NK-92 treated with Interleukin-12 subunit alpha and Interleukin-12 subunit beta, amount 100 ng/mL, for 24 hours (cell line): ENCODE data around the gene EYA3.
A peak's percentile ranks its signal among the peaks of the same experiment; 100 is the strongest.

ENCODE experiments used
- DNase-seq: peaks from one replicate; lab custom pipeline; 2025; lab: John Stamatoyannopoulos, UW

Gene EYA3

GRCh38 chr1:28112388-28113241, 24.2 kb upstream of the EYA3 start:
- peak; percentile 44 for DNase-seq

DNA sequence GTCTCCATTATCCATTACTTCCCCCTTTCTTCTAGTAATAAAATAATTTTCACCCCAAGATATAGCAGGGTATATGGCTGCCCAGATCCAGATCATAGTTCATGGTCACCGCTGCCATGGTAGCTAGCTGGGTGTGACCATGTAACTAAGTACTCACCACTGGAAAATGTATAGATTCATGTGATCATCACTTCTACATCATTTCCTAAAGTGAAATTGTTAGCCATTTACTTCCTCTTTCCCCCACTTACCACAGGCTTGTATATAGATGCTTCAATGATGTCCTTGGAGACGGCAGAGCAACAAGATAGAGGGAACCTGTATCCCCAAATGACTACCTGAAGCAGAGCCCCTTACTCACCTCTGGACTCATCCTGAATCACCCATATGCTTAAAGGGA, 22.7 kb upstream of the EYA3 start:
- DNase-seq = no peak

DNA sequence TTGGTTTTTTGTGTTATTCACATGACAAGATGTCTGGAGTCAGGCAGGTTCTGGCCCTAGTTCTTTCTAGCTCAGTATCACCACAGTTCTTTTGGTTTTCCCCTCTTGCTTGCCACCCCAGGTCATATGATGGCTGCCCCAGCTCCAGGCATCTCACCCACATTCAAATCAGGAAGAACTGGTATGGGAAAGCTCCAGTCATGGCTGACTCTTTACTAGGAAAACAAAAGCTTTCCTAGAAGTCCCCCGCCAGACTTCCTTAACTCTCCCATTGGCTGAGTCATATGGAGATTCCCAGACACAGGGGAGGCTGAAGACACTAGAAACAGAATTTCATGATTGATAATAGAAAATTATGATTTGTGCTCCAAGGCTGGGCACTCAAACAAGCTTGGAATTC, 22.1 kb upstream of the EYA3 start:
- DNase-seq = no peak

DNA sequence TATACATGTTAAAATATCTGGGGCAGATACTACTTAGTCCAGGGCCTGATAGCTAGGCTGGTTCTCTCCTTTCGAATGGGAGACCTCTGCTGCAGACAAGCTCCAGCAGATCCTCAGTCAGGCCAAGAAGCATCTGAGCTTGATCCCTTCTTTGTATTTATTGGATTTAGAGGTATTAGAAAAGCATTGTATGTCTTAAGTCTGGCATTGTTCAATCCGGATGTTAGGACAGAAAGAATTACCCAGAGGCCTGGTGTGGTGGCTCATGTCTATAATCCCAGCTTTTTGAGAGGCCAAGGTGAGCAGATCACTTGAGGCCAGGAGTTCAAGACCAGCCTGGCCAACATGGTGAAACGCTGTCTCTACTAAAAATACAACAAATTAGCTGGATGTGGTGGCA, 21.2 kb upstream of the EYA3 start:
- DNase-seq = no peak

- no peak for DNase-seq
Observed at GRCh38 chr1:28108001-28108400, 19.6 kb upstream of the EYA3 start.

- DNase-seq = no peak
Observed at GRCh38 chr1:28104866-28105467, 16.6 kb upstream of the EYA3 start.

DNA sequence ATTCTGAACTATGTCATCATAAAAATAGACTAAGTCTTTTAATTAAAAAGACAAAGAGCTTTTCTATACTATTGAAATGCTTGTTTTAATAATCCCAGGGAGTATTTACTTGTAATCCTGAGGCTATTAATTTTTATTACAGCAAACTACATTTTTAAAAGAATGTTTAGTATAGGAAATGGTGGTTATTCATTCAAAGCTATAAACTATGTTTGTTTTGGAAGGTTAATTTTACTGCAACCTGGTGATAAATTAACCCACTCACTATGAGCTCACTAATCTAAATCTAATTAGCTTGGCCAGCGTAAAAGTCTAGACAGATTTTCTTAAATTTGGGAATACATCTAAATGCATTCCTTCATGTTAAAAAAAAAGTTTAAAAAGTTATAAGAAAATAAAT, 13.8 kb upstream of the EYA3 start:
- DNase-seq = no peak

- DNase-seq = no peak
Observed at GRCh38 chr1:28099050-28099769, 10.8 kb upstream of the EYA3 start.

DNA sequence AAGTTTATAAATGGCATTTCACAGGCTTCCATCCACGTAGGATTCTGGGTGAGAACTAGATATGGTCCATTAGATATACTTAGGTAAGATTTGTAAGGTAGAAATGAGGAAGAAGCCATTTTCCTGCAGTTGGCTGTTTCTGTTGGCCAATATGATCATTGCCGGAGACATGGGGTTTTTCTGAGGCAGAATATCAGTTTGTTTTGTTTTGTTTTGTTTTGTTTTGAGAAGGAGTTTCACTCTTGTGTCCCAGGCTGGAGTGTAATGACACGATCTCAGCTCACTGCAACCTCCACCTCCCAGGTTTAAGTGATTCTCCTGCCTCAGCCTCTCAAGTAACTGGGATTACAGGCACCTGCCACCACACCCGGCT, 8.7 kb upstream of the EYA3 start:
- DNase-seq = no peak

DNA sequence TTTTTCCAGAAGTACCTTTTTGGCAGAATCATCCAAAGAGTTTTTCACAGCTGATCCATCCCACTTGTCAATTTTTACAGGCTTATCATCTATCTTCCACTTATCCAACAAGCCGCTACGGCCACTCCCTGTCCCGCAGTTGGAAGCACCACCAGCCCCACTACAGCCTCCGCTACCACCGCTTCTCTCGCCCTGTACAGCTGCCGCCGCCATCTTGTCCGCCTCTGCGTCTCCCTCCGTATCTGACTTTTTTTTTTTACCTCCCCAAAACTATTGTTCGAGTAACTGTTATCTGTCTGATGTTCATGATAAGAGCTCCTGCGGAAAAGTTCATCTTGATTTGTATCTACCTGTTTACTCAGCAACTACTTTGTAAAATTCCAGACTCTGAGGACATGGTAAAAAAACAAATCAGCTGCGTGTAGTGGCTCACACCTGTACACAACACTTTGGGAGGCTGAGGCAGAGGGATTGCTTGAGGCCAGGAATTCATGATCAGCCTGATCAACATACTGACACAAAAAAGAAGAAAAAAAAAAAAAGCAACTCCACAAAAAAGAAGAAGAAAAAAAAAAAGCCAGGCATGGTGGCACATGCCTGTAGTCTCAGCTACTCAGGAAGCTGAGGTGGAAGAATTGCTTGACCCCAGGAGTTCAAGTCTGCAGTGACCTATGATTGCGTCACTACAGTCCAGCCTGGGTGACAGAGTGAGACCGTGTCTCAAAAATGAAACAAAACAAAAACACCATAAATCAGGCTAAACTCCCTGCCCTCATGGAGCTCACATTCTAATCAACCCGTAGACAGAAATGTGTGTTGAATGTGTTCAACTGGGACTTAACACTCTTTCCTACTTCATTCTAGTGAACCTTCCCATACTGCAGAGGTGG, 8.0 kb upstream of the EYA3 start:
- DNase-seq = no peak

- DNase-seq = peak; percentile 44
Observed at GRCh38 chr1:28091043-28091781, 2.8 kb upstream of the EYA3 start.

DNA sequence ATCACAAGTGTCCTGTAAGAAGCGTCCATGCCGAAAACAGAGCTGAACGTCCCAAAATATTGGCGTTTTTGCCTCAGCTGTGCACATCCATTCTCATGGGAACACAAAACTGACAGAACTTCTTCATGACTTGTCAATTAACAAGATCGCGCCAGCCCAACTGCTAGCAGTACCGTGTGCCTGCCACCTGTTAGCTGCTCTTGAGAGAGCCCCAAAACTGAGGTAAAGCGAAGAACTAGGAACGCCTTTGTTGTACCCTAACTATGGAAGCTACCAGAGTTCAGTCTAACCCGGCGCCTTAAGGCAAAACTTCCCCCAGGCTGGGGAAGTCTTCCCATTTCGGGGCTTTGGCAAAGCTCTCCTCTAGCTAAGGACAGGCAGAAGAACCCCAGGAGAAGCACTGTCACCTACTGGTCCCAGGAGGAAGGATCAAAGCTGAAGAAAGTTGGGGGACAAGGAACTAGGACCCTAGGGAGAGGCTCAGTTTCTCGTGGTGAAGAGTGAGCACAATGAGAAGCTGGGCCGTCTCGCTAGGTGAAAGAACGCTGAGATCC, 719 bp downstream of the EYA3 start:
- peak; percentile 31 for DNase-seq

GRCh38 chr1:28086651-28087050, 1.8 kb downstream of the EYA3 start:
- no peak for DNase-seq

DNA sequence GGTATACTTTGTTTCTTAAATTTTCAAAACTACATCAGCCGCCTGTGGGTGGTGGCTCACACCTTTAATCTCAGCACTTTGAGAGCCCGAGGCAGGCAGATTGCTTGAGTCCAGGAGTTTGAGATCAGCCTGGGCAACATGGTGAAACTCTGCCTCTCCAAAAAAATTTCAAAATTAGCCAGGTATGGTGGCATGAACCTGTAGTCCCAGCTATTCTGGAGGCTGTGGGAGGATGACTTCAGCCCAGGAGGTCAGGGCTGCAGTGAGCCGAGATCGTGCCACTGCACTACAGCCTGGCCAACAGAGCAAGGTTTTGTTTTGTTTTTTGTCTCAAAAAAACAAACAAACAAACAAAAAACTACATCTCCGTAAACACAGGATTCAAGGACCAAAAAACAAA, 3.3 kb downstream of the EYA3 start:
- DNase-seq = no peak

GRCh38 chr1:28083876-28084275, 4.5 kb downstream of the EYA3 start:
- DNase-seq = no peak

GRCh38 chr1:28078680-28079626, 9.5 kb downstream of the EYA3 start:
- no peak for DNase-seq

DNA sequence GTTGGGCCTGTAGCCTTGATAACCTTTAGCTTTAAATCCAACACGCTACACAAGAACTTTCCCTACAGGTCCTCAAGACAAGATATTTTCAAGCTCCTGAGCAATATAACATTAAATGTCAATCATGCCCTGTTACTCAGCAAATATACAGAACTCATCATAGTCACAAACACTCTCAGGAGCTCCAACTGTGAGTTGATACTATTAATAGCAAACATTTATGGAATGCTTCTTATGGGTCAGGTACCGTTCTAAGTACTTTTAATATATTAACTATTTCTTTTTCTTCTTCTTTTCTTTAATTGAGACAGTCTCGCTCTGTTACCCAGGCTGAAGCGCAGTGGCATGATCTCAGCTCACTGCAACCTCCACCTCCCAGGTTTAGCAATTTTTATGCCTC, 10.1 kb downstream of the EYA3 start:
- DNase-seq = no peak

GRCh38 chr1:28074892-28075511, 13.4 kb downstream of the EYA3 start:
- no peak for DNase-seq

GRCh38 chr1:28073867-28074266, 14.5 kb downstream of the EYA3 start:
- no peak for DNase-seq

- no peak for DNase-seq
Observed at GRCh38 chr1:28071813-28072212, 16.6 kb downstream of the EYA3 start.
